Pancreas (tissue), 10 donors: Measurements from ENCODE around the gene KPNA6. TPM values are rescaled to one million over a fixed set of nuclear protein-coding genes. Genes with fewer than 3 reads are reported as not detected.
"Not testable (repeated sequence)": the region's sequence is repeated elsewhere in the genome, so short reads cannot be mapped to it uniquely, and the experiment has no call there.

Source experiments
- ATAC-seq, 4 donors: fragments of 200-7000 bp; cut with Tn5 transposase; one replicate each; pipeline versions ENCODE4 v1.8.0 to v1.9.1; 2020; ENCODE audit warnings: mild to moderate bottlenecking in 4 of 4, moderate library complexity in 4 of 4
- DNase-seq, 6 donors: peaks; one replicate each; pipeline ENCODE4 v3.0.0-alpha.2; 2020
- FAIRE-seq: peaks from 2 replicates; lab custom pipeline; 2012; peaks lifted over from hg19 to GRCh38; lab: Jason Lieb, UNC
- H3K27ac ChIP-seq, 4 donors: fragments of 200-600 bp; sonication (generic); 1 replicate in 3 of 4; 2 replicates in 1 of 4; pipeline versions ENCODE4 v1.5.0 to v1.8.0; 2020
- H3K27me3 ChIP-seq, 4 donors: fragments of 200-600 bp; one replicate each; pipeline ENCODE4 v1.8.0; 2021
- H3K36me3 ChIP-seq, 3 donors: fragments of 200-600 bp; sonication (generic) in 1 of 3; one replicate each; pipeline versions ENCODE4 v1.5.0 to v1.8.0; 2020 to 2021
- H3K4me1 ChIP-seq, 3 donors: fragments of 200-600 bp; one replicate each; pipeline ENCODE4 v1.8.0; 2021
- H3K4me3 ChIP-seq, 4 donors: fragments of 200-600 bp; sonication (generic) in 2 of 4; one replicate each; pipeline versions ENCODE4 v1.5.0 to v1.8.0; 2020 to 2021
- H3K9me3 ChIP-seq, 4 donors: fragments of 200-600 bp; one replicate each; pipeline ENCODE4 v1.8.0; 2021
- CTCF ChIP-seq, 4 donors: fragments of 200-600 bp; sonication (generic) in 3 of 4; IDR thresholded peaks; one replicate each; pipeline versions ENCODE4 v1.5.0 to v1.8.0; 2021; ENCODE audit warnings: antibody characterized with exemption in 4 of 4
- WGBS, 2 donors: extraction: QIAGEN DNeasy Blood & Tissue Kit; methylation state at CpG; one replicate each; pipeline ENCODE4 v1.1.7; 2013; 5-methylcytosine and 5-hydroxymethylcytosine counted together
- intact Hi-C, 3 donors: fragments of 100-400 bp; cut with DNase I; formaldehyde crosslinking; loops; one replicate each; pipeline versions ENCODE4 v1.11.1 to v1.14.2; 2022
- polyA plus RNA-seq, 2 donors: library from polyadenylated mRNA; stranded (reverse); fragments of 200-250 nt; gene quantifications; one replicate each; pipeline ENCODE4 v1.2.3, GENCODE V29; 2013
- total RNA-seq, 6 donors: library from RNA; stranded (reverse); fragmentation: NEBNext Ultra II Directional in 4 of 6; extraction: Animal tissue kit (Norgen Biotek cat#: 25700) in 4 of 6; gene quantifications; one replicate each; pipeline versions ENCODE4 v1.2.1 to v1.2.4, GENCODE V29; 2021 to 2023
- donor health status: healthy with polysubstance abuse.
- donor health status: DM: no; HTN: no; CAD: no; lungs with moderate emphysema.
- donor health status: DM: no; HTN: no; CAD: no.
- donor health status: control.
- donor health status: control.
- donor health status: Bipolar disorder and iron deficiency.
- donor health status: DM: yes; HTN: yes; CAD: no.
- donor health status: DM: no; HTN: no; CAD: no.
- donor health status: DM: no; HTN: no; CAD: no.
- donor health status: DM: yes; HTN: yes; CAD: no.

Gene KPNA6
- total and polyA plus RNA-seq, 8 donors = 4.9 to 36.2 (median 24.0) TPM

- Histone ChIP-seq H3K4me1 (no peaks in the 10 kb centered on the region), H3K27me3 (no peaks in the 10 kb centered on the region), H3K9me3 (no peaks in the 10 kb centered on the region), H3K27ac (no peak overlapping the region), H3K36me3 (no peaks in the 10 kb centered on the region), H3K4me3 (no peak overlapping the region)
- ATAC-seq (no peak), DNase-seq (no peak), FAIRE-seq (no peak)
- WGBS, 2 donors = 96 to 97% methylated on average over 3 of the region's 3 CpGs
- intact Hi-C loops = no loop called here
- no peak for TF ChIP-seq CTCF (IDR thresholded peaks at IDR 0.05)
Measured at GRCh38 chr1:32126770-32127169, 18.9 kb downstream of the KPNA6 start.

GRCh38 chr1:32127409-32128198, 19.7 kb downstream of the KPNA6 start:
- FAIRE-seq (no peak), ATAC-seq (no peak), DNase-seq (no peak)
- H3K36me3 ChIP-seq = no peaks in the 10 kb centered on the region
- H3K27me3 ChIP-seq = no peaks in the 10 kb centered on the region
- WGBS, 2 donors = 73 to 75% methylated on average over 4 of the region's 4 CpGs
- no peak overlapping the region for H3K4me3 ChIP-seq
- no peak for TF ChIP-seq CTCF (IDR thresholded peaks at IDR 0.05)
- H3K9me3 ChIP-seq = no peaks in the 10 kb centered on the region
- H3K4me1 ChIP-seq = no peaks in the 10 kb centered on the region
- intact Hi-C loops = no loop called here
- H3K27ac ChIP-seq = no peak overlapping the region

- H3K36me3 ChIP-seq = no peaks in the 10 kb centered on the region
- intact Hi-C loops = no loop called here
- 52 to 68% methylated on average over 1 of the region's 1 CpG for WGBS, 2 donors
- no peak overlapping the region for H3K27ac ChIP-seq
- H3K27me3 ChIP-seq = no peaks in the 10 kb centered on the region
- FAIRE-seq (no peak), DNase-seq (no peak), ATAC-seq (no peak)
- H3K9me3 ChIP-seq = no peaks in the 10 kb centered on the region
- peaks cover 0 to 3% (median 0%) of the 10 kb centered on the region in 3 donors for H3K4me1 ChIP-seq
- no peak overlapping the region for H3K4me3 ChIP-seq
- no peak for TF ChIP-seq CTCF (IDR thresholded peaks at IDR 0.05)
Measured at GRCh38 chr1:32128479-32128878, 20.6 kb downstream of the KPNA6 start.

- ATAC-seq = no peak
- WGBS, 2 donors = 97 to 100% methylated on average over 1 of the region's 1 CpG
- Histone ChIP-seq H3K27ac (no peak overlapping the region), H3K4me3 (no peak overlapping the region), H3K4me1 (peaks cover 0 to 3% (median 0%) of the 10 kb centered on the region in 3 donors), H3K36me3 (no peaks in the 10 kb centered on the region), H3K9me3 (no peaks in the 10 kb centered on the region), H3K27me3 (no peaks in the 10 kb centered on the region)
- DNase-seq = no peak
- no peak for FAIRE-seq
- TF ChIP-seq CTCF (IDR thresholded peaks at IDR 0.05) = no peak
- intact Hi-C loops = no loop called here
Measured at GRCh38 chr1:32128964-32129363, 21.1 kb downstream of the KPNA6 start.

- ATAC-seq, H3K36me3 ChIP-seq, H3K9me3 ChIP-seq, intact Hi-C loops, FAIRE-seq, H3K4me3 ChIP-seq, H3K4me1 ChIP-seq, H3K27me3 ChIP-seq, DNase-seq: not testable (repeated sequence)
- peak overlapping the region in 1 of 4 donors; percentile 46 for H3K27ac ChIP-seq
- 96 to 99% methylated on average over 9 of the region's 9 CpGs for WGBS, 2 donors
Measured at GRCh38 chr1:32133950-32134280, 26.1 kb downstream of the KPNA6 start.
